Glomerular visceral epithelial cell (primary cell): ENCODE data around the gene UBA52.
A peak's percentile ranks its signal among the peaks of the same experiment; 100 is the strongest.
"Not testable (repeated sequence)": the region's sequence is repeated elsewhere in the genome, so short reads cannot be mapped to it uniquely, and the experiment has no call there.

Experiments used
- DNase-seq: peaks from one replicate; pipeline ENCODE4 v3.0.0-alpha.2; 2016; ENCODE audit errors: extremely low spot score

Gene UBA52

DNA sequence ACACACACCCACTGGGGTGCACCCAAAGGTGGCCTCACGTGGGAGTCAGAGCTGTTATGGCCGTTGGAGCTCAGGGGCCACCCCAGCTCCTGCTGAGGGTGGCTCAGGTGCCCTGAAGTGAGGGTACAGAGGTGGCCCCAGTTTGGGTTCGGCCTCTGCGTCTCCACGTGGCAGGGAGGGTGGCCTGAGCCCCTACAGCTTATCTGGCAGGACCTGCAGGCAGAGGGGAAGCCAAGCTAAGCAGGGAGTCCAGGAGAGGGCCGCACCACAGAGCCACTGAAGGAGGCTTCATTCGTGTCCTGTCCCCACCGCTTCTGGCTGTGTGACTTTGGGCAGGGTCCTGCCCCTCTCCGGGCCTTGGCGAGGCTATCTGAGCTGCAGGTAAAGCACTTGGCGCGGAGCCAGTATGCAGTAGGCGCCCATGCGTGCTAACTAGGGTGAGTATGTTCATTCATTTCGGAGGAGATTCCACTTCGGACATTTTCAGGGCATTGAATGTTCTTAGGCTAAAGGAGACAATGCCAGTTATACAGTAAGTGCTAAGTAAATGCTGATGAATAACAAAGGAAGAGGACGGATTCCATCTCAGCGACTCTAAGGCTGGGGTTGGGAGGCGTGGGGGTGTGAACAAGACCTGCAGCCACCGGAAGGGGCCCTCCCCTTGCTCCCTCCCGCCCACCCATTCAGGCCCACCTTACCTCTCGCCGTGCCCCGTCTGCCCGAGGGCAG lies 21.9 kb downstream of the UBA52 start:
- DNase-seq: no peak

DNA sequence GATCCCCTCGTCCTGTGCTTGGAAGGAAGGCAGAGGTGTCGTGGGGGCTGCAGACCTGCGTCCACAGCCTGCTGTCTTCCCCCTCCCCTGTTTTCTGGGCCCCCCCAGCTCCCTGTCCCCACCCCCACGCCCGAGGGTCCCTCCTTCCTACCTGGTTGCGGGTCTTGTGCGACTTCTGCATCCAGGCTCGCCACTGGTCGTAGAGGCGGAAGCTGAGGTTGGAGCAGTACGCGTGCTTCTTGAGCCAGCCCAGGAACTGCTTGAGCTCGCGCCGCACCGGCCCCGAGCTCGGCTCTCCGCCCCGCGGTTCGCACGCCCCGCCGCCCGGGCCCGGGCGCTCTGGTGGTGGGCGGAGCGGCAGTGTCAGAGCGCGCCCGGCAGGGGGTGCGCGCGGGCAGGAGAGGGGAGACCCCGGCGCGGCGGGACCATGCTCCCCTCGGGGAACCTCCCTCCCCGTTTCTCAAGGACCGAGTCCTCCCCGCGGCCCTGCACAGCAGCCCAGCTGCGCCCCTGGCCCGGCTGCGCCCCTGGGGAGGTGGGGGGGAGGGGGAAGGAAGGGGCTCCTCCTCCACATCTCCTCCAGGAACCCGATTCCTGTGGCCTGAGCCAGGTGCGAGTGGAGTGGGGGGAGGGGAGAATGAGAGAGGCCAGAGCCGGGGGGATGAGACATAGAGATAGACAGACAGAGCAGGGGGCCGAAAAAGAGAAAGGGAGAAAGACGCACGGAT lies 22.6 kb downstream of the UBA52 start:
- peak; percentile 79 for DNase-seq

- DNase-seq: no peak
These were observed 23.2 kb downstream of the UBA52 start for GRCh38 chr19:18594824-18595373.

GRCh38 chr19:18595475-18595874 lies 23.8 kb downstream of the UBA52 start:
- no peak for DNase-seq

- no peak for DNase-seq
These were observed 25.1 kb downstream of the UBA52 start for GRCh38 chr19:18596752-18597157.

GRCh38 chr19:18597809-18598660 lies 26.4 kb downstream of the UBA52 start:
- no peak for DNase-seq

GRCh38 chr19:18599485-18599884 lies 27.8 kb downstream of the UBA52 start:
- DNase-seq: no peak

GRCh38 chr19:18600692-18601397 lies 29.2 kb downstream of the UBA52 start:
- DNase-seq: not testable (repeated sequence)

DNA sequence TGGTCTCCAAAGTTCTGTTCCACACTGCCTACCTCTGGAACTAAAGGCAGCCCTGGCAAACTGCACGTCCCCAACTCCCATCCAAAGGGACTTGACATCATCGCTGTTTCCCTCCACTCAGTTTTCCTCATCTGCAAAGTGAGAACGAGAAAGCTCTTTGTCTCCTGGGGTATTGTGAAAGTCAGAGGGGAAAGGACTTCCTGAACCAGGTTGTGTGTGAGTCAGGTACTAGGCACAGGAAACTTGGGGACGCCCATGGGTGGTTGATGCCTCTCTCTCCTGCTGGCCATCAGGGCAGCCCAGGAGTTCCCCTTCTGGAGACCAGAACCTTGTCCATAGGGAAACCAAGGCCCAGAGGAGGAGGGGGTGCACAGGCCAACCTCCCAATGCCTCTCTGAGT lies 30.2 kb downstream of the UBA52 start:
- DNase-seq: no peak

DNA sequence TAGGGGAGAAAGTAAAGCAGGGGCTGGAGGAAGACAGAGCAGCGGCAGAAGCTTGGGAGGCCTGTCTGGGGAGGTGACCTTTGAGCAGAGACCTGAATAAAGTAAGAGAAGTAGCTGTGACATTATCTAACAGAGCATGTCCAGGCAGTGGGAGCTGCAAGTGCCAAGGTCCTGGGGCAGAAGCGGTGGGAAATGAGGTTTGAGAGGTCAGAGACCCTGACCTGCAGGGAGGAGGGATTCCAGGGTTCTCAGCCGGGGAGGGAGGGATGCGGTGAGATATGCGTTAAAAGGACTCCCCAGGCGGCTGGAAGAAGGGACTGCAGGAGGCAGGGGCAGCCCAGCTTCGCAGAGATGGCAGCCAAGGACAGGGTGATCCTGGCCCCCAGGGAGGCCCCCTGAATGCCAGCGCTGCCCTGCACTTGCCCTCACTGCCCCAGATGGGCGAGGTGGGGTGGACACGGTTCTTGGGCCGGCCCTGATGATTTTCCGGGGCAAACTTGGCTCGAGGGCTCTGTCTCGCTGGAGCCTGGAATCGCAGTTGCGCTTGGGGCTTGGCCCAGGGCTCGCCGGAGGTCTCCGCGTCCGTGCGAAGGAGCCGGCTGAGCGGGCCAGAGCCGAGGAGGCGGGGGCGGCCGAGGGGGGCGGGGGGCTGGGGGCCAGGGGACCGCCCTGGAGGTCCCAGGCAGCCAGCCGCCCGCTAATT lies 31.7 kb downstream of the UBA52 start:
- DNase-seq: peak; percentile 28

DNA sequence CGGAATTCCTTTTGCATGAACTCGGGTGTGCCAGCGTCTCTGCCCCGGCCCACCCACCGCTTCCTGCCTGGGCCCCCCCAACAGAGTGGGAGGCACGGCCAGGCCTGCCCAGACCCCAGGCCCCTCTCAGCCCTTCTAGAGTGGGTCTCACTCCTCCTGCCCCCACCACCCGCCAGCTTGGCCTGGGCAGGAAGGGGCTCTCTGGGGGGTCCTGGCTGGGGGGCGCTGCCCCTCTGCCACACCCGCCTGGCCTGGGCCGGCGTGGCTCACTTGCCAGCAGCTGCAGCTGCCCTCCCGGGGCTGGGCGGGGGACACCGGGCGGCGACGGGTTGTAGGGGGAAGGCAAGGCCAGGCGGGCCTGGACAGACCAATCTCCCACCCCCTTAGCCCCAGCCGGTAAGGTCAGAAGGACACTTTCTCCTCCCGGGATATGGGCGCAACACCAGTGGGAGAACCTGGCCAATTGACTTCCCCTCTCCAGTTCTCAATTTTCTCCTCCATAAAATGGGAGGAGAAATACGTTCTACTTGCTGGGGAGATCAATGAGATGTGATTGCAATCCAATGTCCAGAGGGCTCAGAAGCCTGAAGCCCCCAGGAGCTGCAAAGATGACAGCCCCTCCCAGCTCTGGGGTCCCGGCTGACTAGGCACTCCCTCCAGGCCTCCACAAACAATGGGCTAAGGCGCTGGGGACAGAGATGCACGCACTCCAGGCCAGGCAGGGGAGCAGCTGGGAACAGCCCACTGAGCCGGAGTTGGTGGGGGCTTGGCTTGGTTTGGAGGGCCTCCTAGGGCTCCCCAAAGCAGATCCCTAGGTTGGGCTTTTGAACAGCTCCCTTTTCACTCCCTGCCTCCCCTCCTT lies 32.5 kb downstream of the UBA52 start:
- no peak for DNase-seq

- no peak for DNase-seq
These were observed 33.1 kb downstream of the UBA52 start for GRCh38 chr19:18604820-18605159.

GRCh38 chr19:18605196-18605545 lies 33.5 kb downstream of the UBA52 start:
- DNase-seq: no peak

DNA sequence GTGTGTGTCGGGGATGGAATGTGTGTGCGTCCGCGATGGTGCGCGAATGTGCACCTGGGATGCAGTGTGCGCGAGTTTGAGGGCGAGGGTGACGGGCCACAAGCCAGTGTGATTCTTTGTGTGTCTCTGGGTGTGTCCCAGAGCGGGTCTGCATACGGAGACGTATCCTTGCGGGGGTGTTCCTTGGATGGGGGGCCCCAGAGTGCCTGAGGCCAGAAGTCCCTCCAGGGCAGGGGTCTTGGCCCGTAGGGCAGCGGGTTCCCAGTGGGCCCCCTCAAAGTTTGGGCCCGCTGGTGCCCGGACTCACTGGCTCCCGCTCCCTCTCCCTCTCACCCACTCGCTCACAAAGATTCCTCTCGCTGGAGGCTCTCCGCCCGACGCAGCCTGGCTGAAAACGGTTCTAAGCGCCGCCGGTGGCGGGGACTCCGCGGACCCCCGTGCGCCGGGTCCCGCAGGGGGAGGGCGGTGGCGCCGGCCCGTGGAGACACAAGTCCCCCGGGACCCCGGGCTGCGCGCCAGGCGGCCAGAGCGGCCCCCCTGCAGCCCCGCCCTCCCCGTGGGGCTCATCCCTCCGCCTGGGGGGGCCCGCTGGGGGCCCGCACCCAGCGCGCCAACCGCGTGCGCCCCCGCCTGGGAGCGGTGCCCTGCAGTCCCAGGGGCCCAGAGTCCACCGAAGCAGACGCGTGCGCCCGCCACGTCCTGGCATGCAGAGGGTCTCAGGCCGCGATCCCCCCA lies 34.1 kb downstream of the UBA52 start:
- DNase-seq: no peak

GRCh38 chr19:18606281-18607225 lies 34.9 kb downstream of the UBA52 start, which contains the start of gene CRLF1:
Gene CRLF1 (minus strand): TSS chr19:18606799. CDS start chr19:18606656, 143 bp downstream.
- DNase-seq: no peak

DNA sequence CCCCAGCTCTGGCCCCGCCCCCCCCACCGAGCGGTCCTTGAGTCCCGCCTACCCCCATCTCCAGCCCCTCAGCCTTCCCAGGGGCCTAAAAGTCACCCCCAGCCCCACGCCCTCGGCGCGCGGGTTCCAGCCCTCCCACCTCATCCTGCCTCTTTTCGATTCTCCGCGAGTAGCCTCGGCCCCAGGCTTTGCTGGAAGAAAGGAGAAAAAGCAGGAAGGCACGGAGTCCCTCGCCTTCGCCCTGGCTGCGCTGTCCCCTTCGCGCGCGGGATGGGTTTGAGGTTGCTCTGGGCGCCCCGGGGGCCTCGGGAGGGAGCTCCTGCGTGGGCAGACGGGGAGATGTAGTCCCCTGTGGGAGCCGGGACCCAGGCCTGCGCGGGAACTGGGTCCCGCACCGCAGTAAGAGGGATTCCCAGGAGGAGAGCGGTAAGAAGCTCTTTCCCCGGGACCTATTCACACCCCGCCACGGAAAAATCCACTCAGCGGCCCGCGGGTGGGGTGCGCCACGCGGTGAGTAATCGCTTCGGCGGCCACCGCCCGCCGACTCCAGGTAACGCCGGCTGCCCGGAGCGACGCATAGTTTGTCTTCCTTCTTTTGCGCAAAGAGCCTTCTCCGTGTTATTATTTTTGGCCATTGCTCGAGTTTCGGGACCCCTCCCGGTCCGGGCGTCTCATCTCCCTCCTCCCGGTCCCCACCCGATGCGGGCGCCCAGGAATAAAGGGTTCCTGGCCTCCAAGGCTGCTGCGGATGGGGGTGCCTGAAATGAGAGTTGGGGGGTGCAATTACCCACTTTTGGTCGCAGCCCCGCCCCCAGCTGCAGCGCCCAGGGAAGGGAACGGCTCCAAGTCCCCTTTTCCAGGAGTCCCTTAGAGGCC lies 35.8 kb downstream of the UBA52 start:
- no peak for DNase-seq
